Dedifferentiated amniotic fluid mesenchymal stem cell (primary cell): ENCODE measurements around the gene RNF220.

Source experiments
- DNase-seq: peaks from one replicate; pipeline ENCODE4 v3.0.0-alpha.2; 2016; ENCODE audit errors: extremely low spot score

Gene RNF220

DNA sequence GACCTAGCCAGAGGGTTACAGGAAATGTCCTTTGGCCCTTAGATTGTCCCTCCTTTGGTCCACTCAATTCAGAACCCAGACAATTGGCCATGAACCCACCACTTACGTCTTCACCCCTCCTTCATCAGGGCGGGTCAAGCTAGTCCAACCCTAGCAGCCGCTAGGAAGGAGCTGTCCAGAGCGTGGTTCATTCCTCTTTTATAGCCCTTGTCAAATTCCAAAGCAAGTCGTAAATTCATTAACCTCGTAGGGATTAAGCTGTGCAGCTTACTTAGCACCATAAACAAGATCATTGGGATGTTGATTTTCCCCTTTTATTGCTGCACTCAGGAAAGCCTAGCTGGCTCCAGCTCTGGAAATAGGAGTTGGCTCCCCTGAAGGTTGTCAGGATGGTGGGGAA lies 179.1 kb downstream of the RNF220 start:
- DNase-seq = no peak

DNA sequence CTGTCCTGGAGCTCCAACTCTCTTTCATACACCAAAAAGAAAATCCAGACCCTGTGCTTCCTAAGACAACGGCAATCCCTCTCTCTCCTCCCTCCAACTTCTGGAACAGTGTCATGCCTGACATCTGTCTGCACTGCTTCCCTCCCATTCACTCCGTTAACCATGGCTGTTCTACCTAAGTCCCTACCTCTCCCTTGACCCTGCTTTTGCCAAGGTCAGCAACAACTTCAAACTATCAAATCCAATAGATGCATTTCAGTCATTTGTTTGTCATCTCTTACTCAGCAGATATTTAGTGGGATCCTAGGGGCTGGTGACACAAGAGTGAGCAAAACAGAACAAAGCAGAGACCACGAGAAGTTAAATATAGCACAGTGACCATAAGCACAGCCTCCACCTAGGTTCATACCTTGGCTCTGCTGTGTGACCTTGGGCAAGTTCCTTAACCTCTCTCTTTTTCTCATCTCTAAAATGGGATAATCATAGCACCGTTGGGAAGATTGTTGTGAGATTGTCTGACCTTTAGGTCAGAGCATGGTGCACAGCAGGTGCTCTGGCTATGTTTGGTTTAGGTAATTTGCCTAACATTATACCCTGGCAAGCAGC lies 180.4 kb downstream of the RNF220 start:
- no peak for DNase-seq

DNA sequence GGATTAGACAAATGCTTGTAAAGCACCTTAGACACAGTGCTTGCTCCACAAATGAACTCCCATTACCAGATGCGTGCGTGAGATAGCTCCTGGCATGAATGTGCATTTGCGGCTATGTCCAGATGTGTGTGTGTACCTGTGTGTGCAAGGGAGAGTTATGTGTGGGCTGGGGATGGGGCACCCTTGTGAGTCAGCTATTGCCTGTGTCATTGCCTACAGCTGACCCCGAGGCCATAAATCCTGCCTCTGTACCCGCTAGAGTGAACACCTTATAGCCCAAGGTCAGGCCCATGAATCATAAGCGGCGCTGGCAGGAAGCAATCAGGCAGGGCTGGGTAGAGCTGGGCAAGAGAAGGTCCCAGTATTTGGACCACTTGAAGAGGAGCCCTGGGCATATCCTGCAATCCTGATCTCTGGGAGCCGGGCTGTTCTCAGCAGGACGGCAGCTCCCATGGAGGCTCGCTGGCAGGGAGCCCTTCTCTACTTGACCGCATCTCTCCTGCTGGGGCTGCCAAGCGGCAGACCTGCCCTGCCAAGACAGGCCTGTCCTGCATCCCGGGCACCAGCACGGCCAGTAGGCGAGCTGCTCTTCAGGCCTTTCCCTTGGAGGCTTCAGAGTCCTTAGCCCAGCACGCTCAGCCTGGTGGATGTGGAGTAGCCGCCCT lies 182.9 kb downstream of the RNF220 start:
- no peak for DNase-seq

DNA sequence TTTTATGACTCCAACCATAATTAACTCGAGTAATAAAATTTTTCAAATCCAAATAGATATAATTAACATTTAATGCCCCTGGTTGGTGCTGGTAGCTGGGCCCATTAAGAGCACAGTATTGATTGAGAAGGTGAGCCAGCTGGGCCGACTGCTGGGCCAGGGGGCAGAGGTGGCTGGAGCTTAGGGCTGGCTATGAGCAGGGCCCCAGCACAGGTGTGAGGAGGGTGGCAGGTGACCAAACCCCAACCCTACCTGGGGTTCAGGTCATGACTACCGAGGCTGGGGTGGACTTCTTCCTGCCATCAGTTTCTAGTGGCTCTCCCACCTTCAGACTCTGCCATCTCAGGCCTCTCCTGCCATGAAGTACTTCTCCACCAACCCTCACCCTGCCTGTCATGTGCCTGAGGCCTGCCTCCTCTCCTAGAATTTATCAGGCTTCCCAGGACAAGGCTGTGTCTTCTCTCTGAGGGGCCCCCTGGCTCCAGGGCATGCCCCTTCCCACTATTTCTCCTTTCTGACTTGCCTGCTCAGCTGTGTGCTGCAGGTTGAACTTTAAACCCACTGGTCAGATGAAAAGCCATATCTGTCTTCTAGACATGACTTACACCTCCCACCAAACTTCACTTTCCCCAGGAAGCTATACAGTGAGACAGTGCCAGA lies 183.6 kb downstream of the RNF220 start:
- DNase-seq = no peak

DNA sequence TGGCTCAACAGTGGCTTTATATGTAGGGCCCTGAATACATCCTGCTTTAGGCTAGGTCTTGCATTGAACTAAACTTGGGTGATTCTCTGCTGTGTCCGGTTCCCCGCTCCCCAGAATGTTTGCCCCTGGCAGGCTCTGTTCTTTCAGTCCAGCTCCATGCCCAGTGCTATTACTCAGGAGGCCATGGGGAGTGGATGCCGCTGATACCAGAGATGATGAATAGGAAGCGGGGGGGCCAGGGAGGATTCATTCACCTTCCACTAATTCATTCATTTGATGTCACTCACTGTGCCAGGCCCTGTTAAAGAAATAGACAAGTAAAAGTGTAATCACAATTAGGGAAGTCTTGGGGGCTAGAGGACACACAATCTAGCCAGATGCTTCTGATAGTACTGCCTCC lies 185.4 kb downstream of the RNF220 start:
- DNase-seq = no peak

DNA sequence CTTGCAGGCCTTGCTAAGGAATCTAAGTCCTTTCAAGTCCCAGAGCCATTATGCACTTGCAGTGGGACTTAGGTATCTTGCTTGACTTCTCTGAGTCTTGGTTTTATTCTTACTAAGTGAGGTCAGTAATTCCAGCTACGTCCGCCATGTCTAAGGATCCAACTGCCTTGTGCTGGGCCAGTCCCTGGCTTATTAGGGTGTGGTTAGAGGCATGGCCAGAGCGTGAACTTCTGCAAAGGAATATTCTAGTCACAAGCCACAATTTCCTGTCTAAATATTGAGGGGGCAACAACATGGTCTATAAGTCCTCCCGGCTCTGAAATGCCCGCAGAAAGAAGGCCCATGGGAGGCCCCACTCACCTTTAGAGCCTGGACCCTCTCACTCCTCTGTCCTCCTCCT lies 186.3 kb downstream of the RNF220 start:
- no peak for DNase-seq

DNA sequence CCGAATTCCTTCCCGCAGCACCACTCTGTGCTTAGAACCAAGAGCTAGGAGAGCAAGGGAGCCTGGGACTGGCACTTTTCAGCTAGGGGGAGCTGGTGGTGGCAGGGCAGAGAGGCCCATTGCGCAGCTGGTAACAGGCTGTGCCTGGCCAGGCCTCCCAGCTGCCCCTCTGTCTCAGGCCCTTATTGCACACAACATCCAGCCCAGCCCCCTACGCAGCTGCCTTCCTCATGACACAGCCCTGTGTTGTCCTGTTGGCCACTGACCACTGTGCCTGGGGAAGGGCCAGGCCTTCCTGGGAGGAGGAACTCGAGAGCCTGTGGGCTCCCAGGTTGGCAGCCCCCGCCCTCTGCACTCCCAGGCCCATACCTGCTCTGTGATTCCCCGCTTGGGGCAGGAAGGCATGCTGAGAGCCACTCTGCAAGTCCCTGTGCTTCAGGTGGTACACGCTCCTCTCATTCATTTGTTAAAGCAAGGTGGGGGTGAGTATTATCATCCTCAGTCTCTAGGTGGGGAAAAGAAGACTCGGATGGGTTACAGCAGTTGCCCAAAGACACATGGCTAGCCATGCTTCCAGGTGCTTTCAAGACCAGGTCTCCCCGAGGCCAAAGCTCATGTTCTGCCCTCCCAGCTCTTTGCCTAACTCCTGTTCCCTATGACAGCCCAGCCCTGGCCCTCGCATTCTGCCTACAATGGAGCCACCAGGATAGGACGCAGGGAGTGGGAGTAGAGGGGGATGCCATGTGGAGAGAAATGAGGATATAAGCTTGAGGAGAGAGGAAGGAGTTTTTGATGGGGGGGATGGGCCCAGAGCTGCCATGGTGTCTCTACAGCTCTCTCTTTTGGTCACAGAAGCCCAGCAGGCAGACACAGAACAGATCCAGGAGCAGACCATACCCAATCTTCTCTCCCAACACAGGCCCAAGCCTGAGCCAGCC lies 187.4 kb downstream of the RNF220 start:
- no peak for DNase-seq

DNA sequence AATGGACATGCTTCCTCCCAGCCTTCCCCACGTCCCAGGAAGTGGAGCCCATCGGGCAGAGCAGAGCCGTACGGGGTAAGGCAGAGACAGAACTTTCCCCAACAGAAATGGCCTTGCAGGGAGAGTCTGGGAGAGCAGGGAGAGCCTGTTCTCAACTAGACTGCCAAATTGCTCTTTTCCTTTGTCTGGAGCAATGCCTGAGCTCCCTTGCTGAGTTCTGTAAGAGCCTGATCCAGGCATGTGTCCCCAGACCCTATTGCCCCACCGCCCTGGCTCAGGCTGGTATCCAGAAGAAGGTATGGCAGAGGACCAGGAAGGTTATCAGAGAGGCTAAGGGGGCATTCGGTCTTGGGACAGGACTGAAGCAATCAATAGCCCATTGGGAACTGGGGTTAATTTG lies 189.3 kb downstream of the RNF220 start:
- DNase-seq = no peak

DNA sequence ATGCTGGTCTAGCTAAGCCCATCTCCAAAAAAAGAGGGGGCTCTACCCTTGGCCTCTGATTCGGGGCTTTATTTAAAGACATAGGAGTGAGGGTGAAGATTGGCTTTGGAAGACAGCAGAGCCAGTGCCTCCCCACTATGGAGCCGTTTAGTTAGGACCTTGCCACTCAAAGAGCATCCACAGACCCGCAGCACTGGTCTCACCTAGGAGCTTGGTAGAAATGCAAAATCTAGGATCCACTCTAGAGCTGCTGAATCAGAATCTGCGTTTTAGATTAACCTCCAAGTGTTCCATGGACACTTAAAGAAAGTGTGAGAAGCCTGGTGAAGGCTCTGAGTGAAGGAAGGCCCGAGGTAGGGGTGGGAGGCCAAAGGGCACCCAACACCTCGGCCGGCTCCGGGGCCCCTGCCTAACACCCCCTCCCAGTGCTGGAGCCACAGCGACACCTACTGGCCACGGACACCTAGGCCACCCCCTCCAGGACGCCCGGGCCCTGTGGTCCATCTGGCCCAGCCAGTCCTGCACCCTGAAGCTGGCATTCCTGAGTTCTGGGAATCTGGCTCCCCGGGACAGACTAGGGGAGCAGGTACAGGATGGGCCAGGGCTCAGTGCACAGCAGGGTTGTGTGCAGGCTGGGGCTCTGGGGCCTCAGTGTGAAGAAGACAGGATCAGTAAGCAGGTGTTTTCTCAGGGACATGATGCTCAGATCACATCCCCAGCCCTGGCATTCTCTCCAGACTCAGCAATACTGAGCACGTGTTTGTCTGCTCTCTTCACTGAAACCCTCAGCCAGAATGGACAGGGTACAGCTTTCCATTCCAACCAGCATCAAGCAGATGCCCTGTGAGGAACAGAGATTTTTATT lies 190.0 kb downstream of the RNF220 start:
- no peak for DNase-seq

DNA sequence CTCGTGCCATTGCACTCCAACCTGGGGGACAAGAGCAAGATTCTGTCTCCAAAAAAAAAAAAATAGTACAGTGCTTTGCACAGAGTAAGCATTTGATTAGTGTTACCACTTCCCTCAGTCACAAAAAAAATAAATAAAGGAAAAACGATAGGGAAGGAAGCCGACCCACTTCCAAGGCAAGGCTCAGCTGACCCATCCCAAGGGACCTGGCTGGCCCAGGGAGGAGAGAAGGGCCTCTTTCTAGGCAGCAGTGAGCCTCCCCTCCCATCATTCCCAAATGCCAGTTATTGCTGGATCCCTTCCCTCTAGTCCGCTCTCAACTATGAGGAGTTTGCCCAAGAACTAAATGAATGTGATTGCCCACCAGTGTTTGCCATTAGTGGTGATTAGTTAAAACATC lies 191.5 kb downstream of the RNF220 start:
- DNase-seq = no peak

DNA sequence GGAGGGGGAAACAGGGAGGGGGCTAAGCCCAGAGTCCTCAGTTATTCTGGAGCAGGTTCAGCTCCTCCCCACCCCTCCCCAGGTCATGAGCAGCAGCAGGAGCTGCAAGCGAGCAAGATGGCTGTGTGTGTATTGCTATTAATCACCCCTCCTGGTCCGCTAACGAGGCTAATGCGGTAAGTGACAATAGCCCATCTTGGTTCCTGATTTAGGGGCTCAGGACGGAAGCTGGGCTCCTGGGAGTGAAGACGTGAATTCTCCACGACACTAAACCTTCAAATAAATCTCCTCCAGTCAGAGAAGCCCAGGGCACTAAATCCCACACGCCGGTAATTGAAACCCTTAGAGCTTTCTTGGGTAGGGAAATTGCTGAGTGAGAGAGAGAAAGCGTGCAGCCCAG lies 193.1 kb downstream of the RNF220 start:
- no peak for DNase-seq

DNA sequence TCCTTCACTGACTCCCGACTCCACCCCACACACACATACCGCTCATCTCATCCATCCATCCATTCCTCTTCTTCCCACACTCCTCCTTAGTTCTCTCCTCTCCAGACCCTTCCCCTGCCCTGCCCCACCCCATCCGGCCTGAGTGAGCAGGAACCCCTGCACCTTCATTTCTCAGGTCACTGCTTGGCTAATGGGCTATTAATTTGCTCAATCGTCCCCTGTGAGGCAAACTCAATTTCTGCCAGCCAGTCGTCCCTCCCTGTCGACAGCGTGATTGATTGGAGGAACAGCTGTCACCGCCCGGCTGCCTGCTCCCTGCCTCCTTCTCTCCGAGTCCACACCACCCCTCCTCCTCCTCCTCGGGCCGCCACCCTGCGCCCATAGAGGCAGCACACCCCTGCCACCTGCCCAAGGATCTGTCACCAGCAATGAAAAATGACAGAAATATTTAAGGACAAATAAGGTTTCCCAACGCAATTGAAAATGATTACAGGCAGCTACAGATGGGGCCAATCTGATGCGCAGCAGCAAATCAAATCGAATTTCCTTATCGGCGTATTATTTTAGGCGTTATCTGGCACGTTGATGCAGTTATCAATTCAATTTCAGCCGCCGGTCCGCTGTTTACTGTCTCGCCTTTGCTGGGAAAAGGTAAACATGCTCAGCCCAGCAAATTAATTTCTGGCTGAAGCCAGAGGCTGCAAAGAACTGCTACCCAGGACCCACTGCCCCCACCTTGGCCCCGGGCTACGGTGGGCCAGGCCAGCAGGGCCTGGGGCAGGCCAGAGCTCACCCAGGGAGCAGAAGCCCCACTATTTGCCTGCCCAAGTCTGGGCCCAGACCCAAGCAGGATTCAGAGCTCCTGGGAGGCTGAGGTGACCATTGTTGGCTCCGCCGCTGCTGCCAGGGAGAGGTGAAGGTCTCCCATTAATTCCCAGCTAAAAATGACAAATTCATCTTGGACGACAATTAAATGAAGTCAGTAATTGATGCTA lies 197.9 kb downstream of the RNF220 start:
- no peak for DNase-seq

DNA sequence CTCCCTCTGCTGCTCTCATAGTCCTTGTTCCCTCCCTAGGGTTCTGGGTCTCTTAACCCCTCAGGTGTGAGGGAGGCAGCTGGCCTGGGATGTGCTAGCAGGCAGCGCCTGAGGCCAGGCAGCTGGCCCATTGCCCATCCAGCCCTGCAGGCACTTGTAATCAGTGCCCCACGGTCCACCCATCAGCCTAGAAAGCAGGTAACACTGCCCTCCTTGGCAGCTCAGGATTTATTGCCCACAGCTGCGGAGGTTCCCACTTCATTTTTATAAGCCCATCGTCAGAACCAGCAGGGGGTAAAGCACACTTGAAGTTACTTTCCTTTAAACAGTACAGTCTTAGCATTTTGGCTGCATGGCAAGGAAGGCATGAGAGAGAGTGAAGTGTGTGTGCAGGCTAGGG lies 198.7 kb downstream of the RNF220 start:
- no peak for DNase-seq

DNA sequence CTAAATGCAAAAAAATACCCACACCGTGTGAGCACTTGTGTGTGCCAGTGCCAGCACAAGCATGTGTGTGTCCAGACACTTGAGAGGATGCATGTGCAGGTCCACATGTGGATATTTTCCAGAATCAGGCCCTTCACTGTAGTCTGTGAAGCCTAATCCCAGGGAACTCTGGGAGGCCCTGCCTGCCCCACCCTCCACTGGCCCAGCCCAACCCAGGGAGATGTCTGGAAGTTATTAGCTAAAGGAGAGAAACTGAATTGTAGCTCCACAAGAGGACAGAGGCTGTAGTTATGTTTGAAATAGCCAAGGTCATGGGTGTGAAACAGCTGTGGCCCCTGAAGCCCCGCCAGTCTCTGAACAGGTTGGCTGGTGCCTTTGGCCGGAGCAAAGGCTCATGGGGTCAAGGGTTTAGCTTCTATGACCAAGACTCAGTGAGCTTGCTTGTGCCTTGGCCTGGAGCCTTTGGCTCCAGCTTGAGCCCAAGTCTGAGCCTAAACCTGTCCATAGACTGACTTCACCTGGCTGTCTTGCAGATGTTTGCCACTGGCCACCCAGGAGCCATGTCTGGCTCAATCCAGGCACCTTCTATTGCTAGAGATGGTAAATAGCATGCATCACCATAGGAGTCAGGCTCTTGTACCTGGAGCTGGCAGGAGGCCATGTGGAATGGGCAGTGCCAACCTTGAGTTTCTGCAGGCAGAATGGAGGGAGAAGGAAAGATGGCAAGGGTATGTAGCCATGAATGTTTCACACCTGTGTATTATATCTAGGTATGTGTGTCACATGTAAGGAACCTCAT lies 199.3 kb downstream of the RNF220 start:
- no peak for DNase-seq

DNA sequence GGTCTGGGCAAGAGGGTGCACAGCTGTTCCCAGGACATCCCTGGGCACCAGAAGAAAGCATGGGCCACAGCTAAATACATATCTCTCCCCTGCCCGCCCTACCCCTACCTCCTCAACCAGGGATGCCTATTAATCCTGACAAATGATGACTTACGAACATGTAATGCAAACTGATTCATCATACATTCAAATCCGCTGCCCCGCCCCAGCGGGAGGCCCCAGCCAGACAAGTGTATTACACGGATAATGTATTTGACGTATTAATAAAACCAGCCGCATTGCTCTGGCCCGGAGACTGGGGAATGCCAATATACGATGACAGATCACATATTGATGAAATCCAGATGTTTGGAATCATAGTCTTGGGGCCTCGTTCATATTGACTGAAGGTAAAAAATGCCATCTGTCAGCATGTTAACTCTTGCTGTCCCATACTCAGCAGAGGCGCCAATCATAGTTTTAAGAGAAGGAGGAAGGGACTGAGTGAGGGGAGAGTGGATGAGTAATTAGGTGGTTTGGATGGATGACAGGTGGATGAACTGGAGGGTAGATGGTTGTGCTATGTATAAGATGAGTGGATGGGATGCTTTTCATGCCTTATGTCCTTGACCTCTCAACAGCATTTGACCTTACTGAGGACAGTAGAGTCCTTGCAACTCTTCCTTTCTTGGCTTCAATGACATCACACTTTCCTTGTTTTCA lies 201.0 kb downstream of the RNF220 start:
- DNase-seq = no peak

DNA sequence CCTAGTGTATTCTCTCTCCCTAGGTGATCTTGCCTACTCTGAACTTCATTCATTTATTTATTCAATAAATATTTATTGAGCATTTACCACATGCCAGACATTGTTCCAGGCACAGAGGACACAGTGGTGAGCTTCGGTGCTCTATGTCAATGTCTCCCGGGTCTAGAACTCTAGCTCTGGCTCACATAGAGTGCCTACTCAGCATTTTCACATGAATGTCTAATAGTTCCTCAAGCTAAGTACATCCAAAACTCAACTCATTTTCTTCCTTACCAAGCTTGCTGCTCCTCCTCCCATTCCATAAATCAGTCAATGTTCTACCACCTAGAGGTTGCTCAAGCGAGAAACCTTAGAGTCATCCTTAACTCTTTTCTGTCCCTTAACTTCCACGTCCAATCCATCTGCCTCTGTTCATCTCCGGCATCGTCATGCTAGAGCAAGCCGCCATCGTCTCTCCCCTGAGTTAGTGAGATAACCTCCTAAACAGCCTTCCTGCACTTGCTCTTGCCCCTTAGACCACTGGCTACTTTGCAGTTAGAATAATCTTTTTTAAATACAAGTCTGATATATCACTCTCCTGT lies 201.7 kb downstream of the RNF220 start:
- DNase-seq = no peak

DNA sequence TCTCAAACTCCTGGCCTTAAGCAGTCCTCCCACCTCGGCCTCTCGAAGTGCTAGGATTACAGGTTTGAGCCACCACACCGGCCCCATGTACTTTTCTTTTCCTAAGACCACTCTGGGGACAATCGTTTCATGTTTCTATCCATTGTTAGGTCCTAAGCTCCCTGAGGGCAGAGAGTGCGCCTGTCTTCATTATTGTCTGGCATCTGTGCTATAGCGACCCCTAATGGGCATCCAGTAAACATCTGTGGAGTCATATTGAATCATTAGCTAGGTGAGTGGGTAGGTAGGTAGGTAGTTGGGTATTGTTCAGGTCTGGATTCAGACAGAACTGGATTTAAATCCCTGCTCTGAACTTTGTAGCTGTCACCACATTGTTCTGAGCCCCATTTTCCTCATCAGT lies 203.1 kb downstream of the RNF220 start:
- no peak for DNase-seq

DNA sequence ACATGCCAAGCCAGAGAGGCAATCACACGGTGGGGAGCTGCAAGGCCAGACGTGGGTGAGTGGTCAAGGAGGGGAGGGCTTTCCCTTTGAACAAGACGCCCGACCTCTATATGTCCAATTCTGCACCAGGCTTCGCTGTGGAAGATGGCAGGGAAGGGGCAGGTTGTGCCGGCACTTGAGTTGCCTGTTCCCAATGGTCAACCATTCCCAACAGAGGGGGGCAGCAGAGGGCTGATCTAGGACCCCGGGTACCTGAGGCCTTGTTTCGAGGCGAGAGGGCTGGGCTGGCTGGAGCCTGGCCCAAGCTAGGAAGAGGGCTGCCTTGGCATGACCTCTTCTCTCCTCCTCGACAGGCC lies 204.3 kb downstream of the RNF220 start:
- DNase-seq = no peak
